Endothelial cell of umbilical vein (primary cell): Measurements from ENCODE around the gene HCK. TPM values are rescaled to one million over a fixed set of nuclear protein-coding genes. Genes with fewer than 3 reads are reported as not detected.

Experiments used
- BruUV-seq: library from RNA; stranded (reverse); fragments of 400-500 nt; replicated peaks from 2 replicates; lab custom pipeline; 2021; lab: Mats Ljungman, UMichigan
- CTCF ChIA-PET: fragments of 300-600, 350-600 bp; sonication (Branson Sonifier 250); formaldehyde crosslinking; loops from one replicate; lab custom pipeline; 2021; ENCODE audit warnings: antibody characterized with exemption, inconsistent platforms; lab: Charles Lee
- POLR2A ChIA-PET: fragments of 300-600, 350-600 bp; sonication (Branson Sonifier 250); formaldehyde crosslinking; loops from one replicate; lab custom pipeline; 2021; ENCODE audit warnings: antibody characterized with exemption, inconsistent platforms; lab: Charles Lee
- DNase-seq: peaks from one replicate; pipeline ENCODE4 v3.0.0-alpha.2; 2011; ENCODE audit warnings: low read depth, low spot score
- FAIRE-seq: peaks from 2 replicates; lab custom pipeline; 2011; peaks lifted over from hg19 to GRCh38; lab: Jason Lieb, UNC
- H2AFZ ChIP-seq: 2 replicates; pipeline ENCODE4 v1.6.0; 2012; ENCODE audit warnings: low read depth, low read length, control low read depth, inconsistent platforms
- H3K27ac ChIP-seq: 2 replicates; pipeline ENCODE4 v1.5.1; 2011; ENCODE audit warnings: low read depth, mild to moderate bottlenecking, control low read depth, low read length, moderate library complexity; ENCODE audit not compliant: insufficient read depth
- H3K27me3 ChIP-seq, 2 experiments: 2 replicates each; pipeline versions ENCODE4 v1.6.0 to v1.6.1; 2011; ENCODE audit warnings: low read length in 2 of 2, mixed read lengths in 1 of 2; ENCODE audit not compliant: control insufficient read depth in 2 of 2, insufficient read depth in 2 of 2
- H3K36me3 ChIP-seq, 2 experiments: 2 replicates in 1 of 2; 3 replicates in 1 of 2; pipeline ENCODE4 v1.5.1; 2011; ENCODE audit warnings: low read length in 2 of 2, mild to moderate bottlenecking in 1 of 2, moderate library complexity in 1 of 2; ENCODE audit not compliant: control insufficient read depth in 2 of 2, insufficient read depth in 2 of 2; ENCODE audit errors: extremely low read depth in 1 of 2
- H3K4me1 ChIP-seq: 3 replicates; pipeline ENCODE4 v1.5.1; 2011; ENCODE audit warnings: mild to moderate bottlenecking, low read length; ENCODE audit not compliant: control insufficient read depth, insufficient read depth; ENCODE audit errors: extremely low read depth
- H3K4me2 ChIP-seq: 2 replicates; pipeline ENCODE4 v1.6.1; 2011; ENCODE audit warnings: low read length, control low read depth, mixed read lengths; ENCODE audit not compliant: insufficient read depth
- H3K4me3 ChIP-seq, 3 experiments: fragments of 200-600 bp in 1 of 3; sonication (generic), shearing (Covaris generic) in 1 of 3; replicated peaks in 1 of 3; 2 replicates each; pipeline ENCODE4 v1.5.1; 2011 to 2016; ENCODE audit warnings: control low read depth in 3 of 3, low read length in 3 of 3, mild to moderate bottlenecking in 2 of 3, inconsistent platforms in 1 of 3, low read depth in 1 of 3, moderate library complexity in 1 of 3; ENCODE audit not compliant: insufficient read depth in 1 of 3
- H3K79me2 ChIP-seq: 2 replicates; pipeline ENCODE4 v1.6.0; 2012; ENCODE audit warnings: low read length, inconsistent platforms; ENCODE audit not compliant: control insufficient read depth, insufficient read depth
- H3K9ac ChIP-seq: replicated peaks from 2 replicates; pipeline ENCODE3; 2011; ENCODE audit warnings: low read length, control low read depth; ENCODE audit not compliant: insufficient read depth; ENCODE audit errors: extremely low read depth
- H3K9me1 ChIP-seq: replicated peaks from 3 replicates; pipeline ENCODE4 v1.6.0; 2011; ENCODE audit warnings: mild to moderate bottlenecking, low read length; ENCODE audit not compliant: control insufficient read depth, insufficient read depth; ENCODE audit errors: extremely low read depth
- H3K9me3 ChIP-seq: replicated peaks from 2 replicates; pipeline ENCODE4 v1.5.1; 2012; ENCODE audit warnings: low read length, inconsistent platforms; ENCODE audit not compliant: control insufficient read depth, insufficient read depth
- H4K20me1 ChIP-seq: replicated peaks from 2 replicates; pipeline ENCODE3; 2011; ENCODE audit warnings: mild to moderate bottlenecking, low read length; ENCODE audit not compliant: control insufficient read depth, insufficient read depth; ENCODE audit errors: extremely low read depth
- EZH2 ChIP-seq: IDR thresholded peaks from 2 replicates; pipeline ENCODE4 v1.6.1; 2012; ENCODE audit warnings: borderline replicate concordance, low read depth, mild to moderate bottlenecking, moderate library complexity, low read length, inconsistent platforms; ENCODE audit not compliant: severe bottlenecking
- FOS ChIP-seq: IDR thresholded peaks from 2 replicates; pipeline ENCODE4 v1.6.1; 2011; ENCODE audit warnings: mild to moderate bottlenecking, low read length, moderate library complexity, borderline replicate concordance; ENCODE audit not compliant: insufficient read depth
- GATA2 ChIP-seq: IDR thresholded peaks from 2 replicates; pipeline ENCODE4 v1.7.0; 2011; ENCODE audit warnings: low read depth, mild to moderate bottlenecking, moderate library complexity, mixed read lengths, low read length; ENCODE audit not compliant: insufficient read length, insufficient read depth
- JUN ChIP-seq: IDR thresholded peaks from 2 replicates; pipeline ENCODE4 v1.6.1; 2011; ENCODE audit warnings: borderline replicate concordance, low read depth; ENCODE audit not compliant: insufficient read length, insufficient read depth
- MYC ChIP-seq: IDR thresholded peaks from one replicate; pipeline ENCODE4 v1.6.1; 2011; ENCODE audit warnings: mild to moderate bottlenecking, low read depth, low read length
- POLR2A ChIP-seq: IDR thresholded peaks from 2 replicates; pipeline ENCODE4 v1.6.1; 2012; ENCODE audit warnings: low read depth, mild to moderate bottlenecking, control low read depth, low read length
- POLR2AphosphoS5 ChIP-seq: IDR thresholded peaks from 2 replicates; pipeline ENCODE4 v1.6.1; 2012; ENCODE audit warnings: low read depth, mild to moderate bottlenecking, control low read depth, low read length, moderate library complexity; ENCODE audit not compliant: insufficient read depth
- dilution Hi-C: fragments of 300-500 bp; cut with MboI; formaldehyde crosslinking; loops from one replicate; pipeline ENCODE4 v1.15.0; 2019; ENCODE audit warnings: low sequenced_read_pairs; ENCODE audit not compliant: extremely low pct_ligation_motif_present
- intact Hi-C: fragments of 100-400 bp; cut with micrococcal nuclease; formaldehyde crosslinking; loops from one replicate; pipeline ENCODE4 v1.10.0; 2022
- polyA plus RNA-seq, 4 experiments: library from polyadenylated mRNA; depleted of rRNA in 3 of 4; stranded (reverse) in 3 of 4; unstranded in 1 of 4; fragments of >200 nt; gene quantifications; 2 replicates each; pipeline versions ENCODE4 v1.2.1 to v1.2.3, GENCODE V29; 2011 to 2012; ENCODE audit warnings: missing spikeins in 1 of 4
- total RNA-seq: library from RNA; stranded (reverse); gene quantifications from 2 replicates; pipeline ENCODE4 v1.2.3, GENCODE V29; 2021
- TF ChIP-seq, protein P1 (sequence below): IDR thresholded peaks from 2 replicates; pipeline ENCODE4 v1.6.1; 2011; ENCODE audit not compliant: insufficient read depth, insufficient read length
- TF ChIP-seq, protein P2 (sequence below), 2 donors: IDR thresholded peaks; 1 replicate in 1 of 2; 2 replicates in 1 of 2; pipeline ENCODE4 v1.5.1; 2011; ENCODE audit warnings: low read length in 2 of 2, mild to moderate bottlenecking in 2 of 2, moderate library complexity in 2 of 2, control low read depth in 1 of 2, inconsistent platforms in 1 of 2, low read depth in 1 of 2; ENCODE audit not compliant: insufficient read depth in 1 of 2; ENCODE audit errors: extremely low read depth in 1 of 2

The HCK gene
- total and polyA plus RNA-seq, 2 donors (not counting 3 experiments of a cell fraction or from before 2014, with no cell fraction given) = not detected

DNA sequence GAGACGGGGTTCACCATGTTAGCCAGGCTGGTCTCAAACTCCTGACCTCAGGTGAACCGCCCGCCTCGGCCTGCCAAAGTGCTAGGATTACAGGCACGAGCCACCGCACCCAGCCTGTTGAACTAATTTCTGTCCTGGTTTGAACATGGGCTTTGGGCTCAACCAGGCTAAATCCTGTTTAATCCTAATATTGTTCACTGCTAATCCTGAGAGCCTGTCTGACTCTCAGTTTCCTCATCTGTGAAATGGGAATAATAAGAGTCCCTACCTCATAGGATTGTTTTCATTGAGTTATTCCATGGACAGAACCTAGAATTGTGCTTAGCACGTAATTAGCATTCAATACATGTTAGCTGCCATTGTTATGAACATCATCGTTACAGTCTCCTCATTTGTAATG, 74.9 kb downstream of the HCK start:
- Histone ChIP-seq H3K79me2 (peaks cover 43% of the 10 kb centered on the region), H3K9me3 (no peaks in the 10 kb centered on the region), H3K4me1 (no peaks in the 10 kb centered on the region), H3K4me3 (no peak overlapping the region), H4K20me1 (no peaks in the 10 kb centered on the region), H3K4me2 (no peak overlapping the region), H3K36me3 (peaks cover 0 to 2% of the 10 kb centered on the region in 2 experiments), H3K27me3 (no peaks in the 10 kb centered on the region), H3K9ac (no peak overlapping the region), H3K9me1 (no peaks in the 10 kb centered on the region), H2AFZ (no peak overlapping the region), H3K27ac (no peak overlapping the region)
- no peak for DNase-seq
- BruUV-seq = no TSS peak
- POLR2A ChIA-PET = no interaction called here
- no peak for FAIRE-seq
- intact Hi-C loops = no loop called here
- TF ChIP-seq, protein P1, sequence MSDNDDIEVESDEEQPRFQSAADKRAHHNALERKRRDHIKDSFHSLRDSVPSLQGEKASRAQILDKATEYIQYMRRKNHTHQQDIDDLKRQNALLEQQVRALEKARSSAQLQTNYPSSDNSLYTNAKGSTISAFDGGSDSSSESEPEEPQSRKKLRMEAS = no peak
- no peak for TF ChIP-seq POLR2A
- TF ChIP-seq, protein P2, sequence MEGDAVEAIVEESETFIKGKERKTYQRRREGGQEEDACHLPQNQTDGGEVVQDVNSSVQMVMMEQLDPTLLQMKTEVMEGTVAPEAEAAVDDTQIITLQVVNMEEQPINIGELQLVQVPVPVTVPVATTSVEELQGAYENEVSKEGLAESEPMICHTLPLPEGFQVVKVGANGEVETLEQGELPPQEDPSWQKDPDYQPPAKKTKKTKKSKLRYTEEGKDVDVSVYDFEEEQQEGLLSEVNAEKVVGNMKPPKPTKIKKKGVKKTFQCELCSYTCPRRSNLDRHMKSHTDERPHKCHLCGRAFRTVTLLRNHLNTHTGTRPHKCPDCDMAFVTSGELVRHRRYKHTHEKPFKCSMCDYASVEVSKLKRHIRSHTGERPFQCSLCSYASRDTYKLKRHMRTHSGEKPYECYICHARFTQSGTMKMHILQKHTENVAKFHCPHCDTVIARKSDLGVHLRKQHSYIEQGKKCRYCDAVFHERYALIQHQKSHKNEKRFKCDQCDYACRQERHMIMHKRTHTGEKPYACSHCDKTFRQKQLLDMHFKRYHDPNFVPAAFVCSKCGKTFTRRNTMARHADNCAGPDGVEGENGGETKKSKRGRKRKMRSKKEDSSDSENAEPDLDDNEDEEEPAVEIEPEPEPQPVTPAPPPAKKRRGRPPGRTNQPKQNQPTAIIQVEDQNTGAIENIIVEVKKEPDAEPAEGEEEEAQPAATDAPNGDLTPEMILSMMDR (IDR thresholded peaks at IDR 0.05; ENCODE audit: extremely low read depth in 1 of 2, insufficient read depth in 1 of 2, low read depth in 1 of 2, low read length in 2 of 2) = no peak
- no peak for TF ChIP-seq GATA2
- no peak for TF ChIP-seq EZH2
- no peak for TF ChIP-seq JUN
- TF ChIP-seq FOS = no peak
- TF ChIP-seq MYC = no peak
- TF ChIP-seq POLR2AphosphoS5 = no peak
- CTCF ChIA-PET = no interaction called here
- dilution Hi-C loops = no loop called here
